A673 (cell line): ENCODE measurements around the gene SLC45A1.

Experiments used
- EZH2 ChIP-seq: fragments of 200-600 bp; sonication (generic); IDR thresholded peaks from 2 replicates; pipeline ENCODE4 v1.6.1; 2017; ENCODE audit warnings: borderline replicate concordance, low read depth, mild to moderate bottlenecking, mixed read lengths, antibody characterized with exemption, low read length; ENCODE audit not compliant: poor library complexity, severe bottlenecking
- TF ChIP-seq, protein P1 (sequence below): fragments of 300-800, 200-600 bp; sonication (generic); conservative IDR thresholded peaks from 2 replicates; pipeline ENCODE4 v1.5.1; 2017; ENCODE audit warnings: low read depth, mild to moderate bottlenecking, antibody characterized with exemption, low read length, moderate library complexity, mixed read lengths

DNA sequence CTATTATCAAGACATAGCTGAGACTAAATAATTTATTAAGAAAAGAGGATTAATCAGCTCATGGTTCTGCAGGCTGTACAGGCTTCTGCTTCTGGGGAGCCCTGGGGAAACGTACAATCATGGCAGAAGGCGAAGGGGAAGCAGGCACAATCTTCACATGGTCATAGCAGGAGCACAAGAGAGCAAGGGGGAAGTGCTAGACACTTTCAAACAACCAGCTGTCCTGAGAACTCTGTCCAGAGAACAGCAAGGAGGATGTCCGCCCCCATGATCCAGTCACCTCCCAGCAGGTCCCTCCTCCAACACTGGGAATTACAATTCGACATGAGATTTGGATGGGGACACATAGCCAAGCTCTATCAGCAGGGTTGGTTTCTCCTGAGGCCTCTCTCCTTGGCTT, 10.3 kb upstream of the SLC45A1 start:
- TF ChIP-seq, protein P1, sequence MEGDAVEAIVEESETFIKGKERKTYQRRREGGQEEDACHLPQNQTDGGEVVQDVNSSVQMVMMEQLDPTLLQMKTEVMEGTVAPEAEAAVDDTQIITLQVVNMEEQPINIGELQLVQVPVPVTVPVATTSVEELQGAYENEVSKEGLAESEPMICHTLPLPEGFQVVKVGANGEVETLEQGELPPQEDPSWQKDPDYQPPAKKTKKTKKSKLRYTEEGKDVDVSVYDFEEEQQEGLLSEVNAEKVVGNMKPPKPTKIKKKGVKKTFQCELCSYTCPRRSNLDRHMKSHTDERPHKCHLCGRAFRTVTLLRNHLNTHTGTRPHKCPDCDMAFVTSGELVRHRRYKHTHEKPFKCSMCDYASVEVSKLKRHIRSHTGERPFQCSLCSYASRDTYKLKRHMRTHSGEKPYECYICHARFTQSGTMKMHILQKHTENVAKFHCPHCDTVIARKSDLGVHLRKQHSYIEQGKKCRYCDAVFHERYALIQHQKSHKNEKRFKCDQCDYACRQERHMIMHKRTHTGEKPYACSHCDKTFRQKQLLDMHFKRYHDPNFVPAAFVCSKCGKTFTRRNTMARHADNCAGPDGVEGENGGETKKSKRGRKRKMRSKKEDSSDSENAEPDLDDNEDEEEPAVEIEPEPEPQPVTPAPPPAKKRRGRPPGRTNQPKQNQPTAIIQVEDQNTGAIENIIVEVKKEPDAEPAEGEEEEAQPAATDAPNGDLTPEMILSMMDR, result no peak
- TF ChIP-seq EZH2, result no peak
